Stimulated activated CD8-positive, alpha-beta memory T cell treated with anti-CD3 and anti-CD28 coated beads, Interleukin-12 subunit alpha, Interleukin-12 subunit beta, amount 100 ng/mL, for 1 hour (primary cell): ENCODE results near the gene MEF2C.

ENCODE experiments used
- DNase-seq: peaks from one replicate; pipeline ENCODE4 v3.0.0-alpha.2; 2020; ENCODE audit warnings: low read depth

The MEF2C gene

GRCh38 chr5:88715503-88715902 is 167.5 kb downstream of the MEF2C start:
- no peak for DNase-seq

- no peak for DNase-seq
Measured at GRCh38 chr5:88713818-88714217, 169.2 kb downstream of the MEF2C start.

- no peak for DNase-seq
Measured at GRCh38 chr5:88708682-88709398, 174.1 kb downstream of the MEF2C start.

GRCh38 chr5:88708021-88708420 is 175.0 kb downstream of the MEF2C start:
- no peak for DNase-seq

GRCh38 chr5:88707216-88707965 is 175.6 kb downstream of the MEF2C start:
- DNase-seq: no peak

GRCh38 chr5:88702332-88702731 is 180.7 kb downstream of the MEF2C start:
- DNase-seq: no peak

GRCh38 chr5:88700121-88700520 is 182.9 kb downstream of the MEF2C start:
- DNase-seq: no peak

GRCh38 chr5:88698290-88698689 is 184.7 kb downstream of the MEF2C start:
- no peak for DNase-seq

- no peak for DNase-seq
Measured at GRCh38 chr5:88696466-88696865, 186.5 kb downstream of the MEF2C start.

- DNase-seq: no peak
Measured at GRCh38 chr5:88695931-88696330, 187.1 kb downstream of the MEF2C start.

GRCh38 chr5:88695232-88695631 is 187.8 kb downstream of the MEF2C start:
- no peak for DNase-seq

- DNase-seq: no peak
Measured at GRCh38 chr5:88694023-88694679, 188.8 kb downstream of the MEF2C start.

- no peak for DNase-seq
Measured at GRCh38 chr5:88693071-88693932, 189.7 kb downstream of the MEF2C start.

- no peak for DNase-seq
Measured at GRCh38 chr5:88691945-88692868, 190.8 kb downstream of the MEF2C start.

- no peak for DNase-seq
Measured at GRCh38 chr5:88691230-88691582, 191.8 kb downstream of the MEF2C start.

- DNase-seq: peak; percentile 37
Measured at GRCh38 chr5:88690409-88691229, 192.4 kb downstream of the MEF2C start.

GRCh38 chr5:88689668-88690408 is 193.1 kb downstream of the MEF2C start:
- DNase-seq: no peak

GRCh38 chr5:88688984-88689667 is 193.9 kb downstream of the MEF2C start:
- DNase-seq: no peak
